Measurements from ENCODE around the gene CRYM. TPM values are rescaled to one million over a fixed set of nuclear protein-coding genes. Genes with fewer than 3 reads are reported as not detected.
"Not testable (repeated sequence)": the region's sequence is repeated elsewhere in the genome, so short reads cannot be mapped to it uniquely, and the experiment has no call there.

Gene CRYM
- total RNA-seq, 1 experiment from 2014 or later, result 0.29 TPM

- no peak for DNase-seq (ENCODE audit: low spot score)
Observed at GRCh38 chr16:21279501-21279900, 1.4 kb upstream of the CRYM start.

- no peak for DNase-seq (ENCODE audit: low spot score)
Observed at GRCh38 chr16:21277045-21277926, 804 bp downstream of the CRYM start.

- DNase-seq (ENCODE audit: low spot score), result no peak
Observed at GRCh38 chr16:21276090-21276489, 2.0 kb downstream of the CRYM start.

GRCh38 chr16:21275529-21275928, 2.6 kb downstream of the CRYM start:
- no peak for DNase-seq (ENCODE audit: low spot score)

- DNase-seq (ENCODE audit: low spot score), result no peak
Observed at GRCh38 chr16:21274172-21274726, 3.8 kb downstream of the CRYM start.

GRCh38 chr16:21272763-21273162, 5.3 kb downstream of the CRYM start:
- not testable (repeated sequence) for DNase-seq (ENCODE audit: low spot score)

GRCh38 chr16:21272253-21272652, 5.8 kb downstream of the CRYM start:
- no peak for DNase-seq (ENCODE audit: low spot score)

GRCh38 chr16:21268236-21268635, 9.9 kb downstream of the CRYM start:
- DNase-seq (ENCODE audit: low spot score), result no peak

GRCh38 chr16:21267298-21267697, 10.8 kb downstream of the CRYM start:
- no peak for DNase-seq (ENCODE audit: low spot score)

- no peak for DNase-seq (ENCODE audit: low spot score)
Observed at GRCh38 chr16:21265104-21265837, 12.8 kb downstream of the CRYM start.

GRCh38 chr16:21264571-21265036, 13.5 kb downstream of the CRYM start:
- DNase-seq (ENCODE audit: low spot score), result no peak

GRCh38 chr16:21263640-21264570, 14.2 kb downstream of the CRYM start:
- DNase-seq (ENCODE audit: low spot score), result peak; percentile 38

GRCh38 chr16:21262779-21263639, 15.1 kb downstream of the CRYM start:
- DNase-seq (ENCODE audit: low spot score), result no peak

GRCh38 chr16:21260870-21261791, 17.0 kb downstream of the CRYM start:
- DNase-seq (ENCODE audit: low spot score), result peak; percentile 93

- DNase-seq (ENCODE audit: low spot score), result no peak
Observed at GRCh38 chr16:21257284-21257683, 20.8 kb downstream of the CRYM start.

GRCh38 chr16:21256636-21257035, 21.5 kb downstream of the CRYM start:
- DNase-seq (ENCODE audit: low spot score), result no peak

- DNase-seq (ENCODE audit: low spot score), result no peak
Observed at GRCh38 chr16:21253470-21253869, 24.6 kb downstream of the CRYM start.

- no peak for DNase-seq (ENCODE audit: low spot score)
Observed at GRCh38 chr16:21250072-21250923, 27.8 kb downstream of the CRYM start.
